Stomach (tissue), 4 donors: ENCODE data around the gene MUC16.

ENCODE experiments used
- CTCF ChIP-seq, 7 experiments: fragments of 450-650 bp in 4 of 7; fragments of 200-600 bp in 3 of 7; sonication (generic) in 3 of 7; IDR thresholded peaks; one replicate each; pipeline ENCODE4 v1.5.1; 2016 to 2019; ENCODE audit warnings: antibody characterized with exemption in 7 of 7, control low read depth in 2 of 7, mild to moderate bottlenecking in 1 of 7
- POLR2A ChIP-seq, 4 donors: fragments of 450-650 bp; IDR thresholded peaks; one replicate each; pipeline ENCODE4 v1.6.1; 2016; ENCODE audit warnings: antibody characterized with exemption in 4 of 4, control low read depth in 2 of 4, mild to moderate bottlenecking in 1 of 4, moderate library complexity in 1 of 4

- no peak for TF ChIP-seq POLR2A (IDR thresholded peaks at IDR 0.05)
- TF ChIP-seq CTCF (IDR thresholded peaks at IDR 0.05): no peak
Measured at GRCh38 chr19:9054765-9055164, 44.6 kb upstream of the MUC16 start.
